IMR-90 (cell line): ENCODE measurements around the gene ENPP6. TPM values are rescaled to one million over a fixed set of nuclear protein-coding genes. Genes with fewer than 3 reads are reported as not detected.

Source experiments
- ATAC-seq: fragments of 200-7000 bp; cut with Tn5 transposase; 2 replicates; pipeline ENCODE4 v1.9.1; 2020; ENCODE audit warnings: low read depth, mild to moderate bottlenecking, moderate library complexity
- BruUV-seq: library from RNA; stranded (reverse); fragments of 400-500 nt; replicated peaks from 2 replicates; lab custom pipeline; 2021; lab: Mats Ljungman, UMichigan
- CTCF ChIA-PET: fragments of 300-600 bp; formaldehyde crosslinking; extraction: SDS; loops from one replicate; lab custom pipeline; 2021; ENCODE audit warnings: antibody characterized with exemption; lab: Yijun Ruan, JAX
- POLR2A ChIA-PET: fragments of 300-600 bp; sonication (Branson Sonifier 250); formaldehyde crosslinking; loops from one replicate; lab custom pipeline; 2022; ENCODE audit warnings: antibody characterized with exemption; ENCODE audit not compliant: unreplicated experiment; lab: Charles Lee
- DNase-seq: peaks from one replicate; pipeline ENCODE4 v3.0.0; 2013
- H2AFZ ChIP-seq: replicated peaks from 2 replicates; pipeline ENCODE3; 2013; ENCODE audit warnings: low read length, mild to moderate bottlenecking; ENCODE audit not compliant: poor library complexity
- H2AK5ac ChIP-seq: 2 replicates; pipeline ENCODE4 v1.6.1; 2013; ENCODE audit warnings: low read depth, low read length, inconsistent platforms
- H2AK9ac ChIP-seq: replicated peaks from 2 replicates; pipeline ENCODE3; 2013; ENCODE audit warnings: mild to moderate bottlenecking, low read depth, low read length, moderate library complexity; ENCODE audit not compliant: poor library complexity
- H2BK120ac ChIP-seq: 2 replicates; pipeline ENCODE4 v1.6.1; 2013; ENCODE audit warnings: low read depth, low read length, inconsistent platforms
- H2BK15ac ChIP-seq: 3 replicates; pipeline ENCODE4 v1.6.1; 2013; ENCODE audit warnings: low read depth, low read length, inconsistent platforms
- H2BK20ac ChIP-seq: 2 replicates; pipeline ENCODE4 v1.6.1; 2013; ENCODE audit warnings: low read depth, mild to moderate bottlenecking, inconsistent platforms, low read length, moderate library complexity
- H2BK5ac ChIP-seq: 2 replicates; pipeline ENCODE4 v1.6.1; 2013; ENCODE audit warnings: mild to moderate bottlenecking, low read depth, low read length, inconsistent platforms; ENCODE audit not compliant: poor library complexity, severe bottlenecking
- H3K14ac ChIP-seq: replicated peaks from 2 replicates; pipeline ENCODE4 v1.6.1; 2013; ENCODE audit warnings: low read depth, low read length, inconsistent platforms
- H3K18ac ChIP-seq: 2 replicates; pipeline ENCODE4 v1.6.1; 2013; ENCODE audit warnings: low read depth, low read length, control low read depth
- H3K23ac ChIP-seq: 2 replicates; pipeline ENCODE4 v1.6.1; 2013; ENCODE audit warnings: low read depth, low read length, inconsistent platforms
- H3K27ac ChIP-seq: 2 replicates; pipeline ENCODE4 v1.5.1; 2013; ENCODE audit warnings: mild to moderate bottlenecking, control low read depth, low read length; ENCODE audit not compliant: insufficient read depth
- H3K27me3 ChIP-seq: 2 replicates; pipeline ENCODE4 v1.6.1; 2013; ENCODE audit warnings: low read length; ENCODE audit not compliant: control insufficient read depth, insufficient read depth
- H3K36me3 ChIP-seq: 2 replicates; pipeline ENCODE4 v1.6.1; 2013; ENCODE audit warnings: low read length, mixed read lengths; ENCODE audit not compliant: control insufficient read depth, insufficient read depth
- H3K4ac ChIP-seq: 2 replicates; pipeline ENCODE4 v1.6.1; 2013; ENCODE audit warnings: low read depth, low read length, inconsistent platforms
- H3K4me1 ChIP-seq: 2 replicates; pipeline ENCODE4 v1.6.1; 2013; ENCODE audit warnings: low read length, mixed read lengths; ENCODE audit not compliant: control insufficient read depth, insufficient read depth
- H3K4me2 ChIP-seq: 2 replicates; pipeline ENCODE4 v1.6.1; 2013; ENCODE audit warnings: low read depth, mild to moderate bottlenecking, control low read depth, low read length, moderate library complexity
- H3K4me3 ChIP-seq: 2 replicates; pipeline ENCODE4 v1.5.1; 2013; ENCODE audit warnings: low read depth, mild to moderate bottlenecking, control low read depth, low read length, moderate library complexity; ENCODE audit not compliant: insufficient read depth
- H3K56ac ChIP-seq: 2 replicates; pipeline ENCODE4 v1.6.1; 2013; ENCODE audit warnings: low read length, inconsistent platforms; ENCODE audit not compliant: insufficient read depth; ENCODE audit errors: extremely low read depth
- H3K79me1 ChIP-seq, 2 experiments: 2 replicates each; pipeline ENCODE4 v1.6.1; 2013; ENCODE audit warnings: low read length in 2 of 2, inconsistent platforms in 1 of 2, low read depth in 1 of 2
- H3K9ac ChIP-seq: 2 replicates; pipeline ENCODE4 v1.6.1; 2013; ENCODE audit warnings: low read depth, low read length, control low read depth
- H3K9me1 ChIP-seq: 2 replicates; pipeline ENCODE4 v1.6.1; 2013; ENCODE audit warnings: low read length, inconsistent platforms; ENCODE audit not compliant: insufficient read depth
- H3K9me3 ChIP-seq: 2 replicates; pipeline ENCODE4 v1.6.1; 2013; ENCODE audit warnings: low read length; ENCODE audit not compliant: control insufficient read depth, insufficient read depth
- H4K20me1 ChIP-seq: 2 replicates; pipeline ENCODE4 v1.6.1; 2013; ENCODE audit warnings: low read length, inconsistent platforms; ENCODE audit not compliant: insufficient read depth
- H4K5ac ChIP-seq: 2 replicates; pipeline ENCODE4 v1.6.1; 2013; ENCODE audit warnings: mild to moderate bottlenecking, low read depth, low read length, control low read depth
- H4K8ac ChIP-seq, 2 experiments: 2 replicates each; pipeline ENCODE4 v1.6.1; 2013; ENCODE audit warnings: low read depth in 2 of 2, low read length in 2 of 2, control low read depth in 1 of 2, inconsistent platforms in 1 of 2
- H4K91ac ChIP-seq: 2 replicates; pipeline ENCODE4 v1.6.1; 2013; ENCODE audit warnings: low read depth, low read length, inconsistent platforms; ENCODE audit not compliant: insufficient read depth
- BHLHE40 ChIP-seq: fragments of 150-350 bp; IDR thresholded peaks from 2 replicates; pipeline ENCODE4 v1.6.1; 2016; ENCODE audit warnings: mild to moderate bottlenecking, low read depth, low read length
- CHD1 ChIP-seq: IDR thresholded peaks from 2 replicates; pipeline ENCODE4 v1.6.1; 2012; ENCODE audit warnings: low read depth, low read length, improper control_type of control experiment
- ELK1 ChIP-seq: fragments of 150-350 bp; IDR thresholded peaks from 2 replicates; pipeline ENCODE4 v1.6.1; 2016; ENCODE audit warnings: low read depth, mild to moderate bottlenecking, low read length, moderate library complexity, borderline replicate concordance
- FOS ChIP-seq: fragments of 150-350 bp; IDR thresholded peaks from 2 replicates; pipeline ENCODE4 v1.6.1; 2016; ENCODE audit warnings: low read depth, low read length
- MAZ ChIP-seq: IDR thresholded peaks from 2 replicates; pipeline ENCODE4 v1.6.1; 2012; ENCODE audit warnings: low read depth, mild to moderate bottlenecking, low read length, improper control_type of control experiment, moderate library complexity, borderline replicate concordance
- RAD21 ChIP-seq: IDR thresholded peaks from 2 replicates; pipeline ENCODE4 v1.6.1; 2012; ENCODE audit warnings: low read length, improper control_type of control experiment
- SMC3 ChIP-seq: fragments of 150-350 bp; IDR thresholded peaks from 2 replicates; pipeline ENCODE4 v1.6.1; 2016; ENCODE audit warnings: low read depth, mild to moderate bottlenecking, antibody characterized with exemption, low read length, moderate library complexity
- USF2 ChIP-seq: fragments of 150-350 bp; IDR thresholded peaks from 2 replicates; pipeline ENCODE4 v1.6.1; 2017; ENCODE audit warnings: mild to moderate bottlenecking, antibody characterized with exemption, low read length, low read depth
- WGBS, 2 experiments: methylation state at CpG; one replicate each; pipeline versions ENCODE4 v1.1.5 to v1.1.7; 2013; ENCODE audit warnings: missing lambda C conversion rate in 2 of 2; ENCODE audit not compliant: insufficient read length in 1 of 2; ENCODE audit errors: extremely low coverage in 2 of 2; 5-methylcytosine and 5-hydroxymethylcytosine counted together
- dilution Hi-C: fragments of 300-500 bp; cut with HindIII; formaldehyde crosslinking; loops from one replicate; pipeline ENCODE4 v1.14.3; 2018; ENCODE audit warnings: low sequenced_read_pairs; ENCODE audit not compliant: unreplicated experiment
- in situ Hi-C: fragments of 300-500 bp; cut with MboI; formaldehyde crosslinking; loops from 3 replicates; pipeline ENCODE4 v1.14.3; 2019; ENCODE audit warnings: low sequenced_read_pairs, inconsistent platforms, mixed read lengths
- intact Hi-C: fragments of 100-400 bp; cut with micrococcal nuclease; formaldehyde crosslinking; loops from 2 replicates; pipeline ENCODE4 v1.10.0; 2022
- polyA plus RNA-seq, 3 experiments: library from polyadenylated mRNA; depleted of rRNA; stranded (reverse); fragments of >200 nt; gene quantifications; 2 replicates each; pipeline ENCODE4 v1.2.3, GENCODE V29; 2012; ENCODE audit warnings: low replicate concordance in 1 of 3
- total RNA-seq: library from RNA; depleted of rRNA; stranded (reverse); fragments of >200 nt; gene quantifications from 2 replicates; pipeline ENCODE4 v1.2.3, GENCODE V29; 2012

ENPP6 gene
- total and polyA plus RNA-seq, 2 of the 4 experiments (the other 2 are of a cell fraction), result not detected

- dilution Hi-C loops, result no loop called here
- ATAC-seq (no peak), DNase-seq (no peak)
- Histone ChIP-seq H2AFZ (no peak overlapping the region), H3K23ac (no peak overlapping the region), H3K4me2 (no peak overlapping the region), H2AK5ac (no peak overlapping the region), H3K4me3 (no peak overlapping the region), H4K5ac (no peak overlapping the region), H4K20me1 (no peaks in the 10 kb centered on the region), H4K91ac (no peak overlapping the region), H2BK15ac (no peak overlapping the region), H3K79me1 (no peaks in the 10 kb centered on the region), H3K27me3 (peaks cover 2% of the 10 kb centered on the region; the same call in 1 of the 2 replicates), H3K27ac (no peak overlapping the region), H2BK120ac (no peak overlapping the region), H2BK20ac (no peak overlapping the region), H3K14ac (no peak overlapping the region), H2AK9ac (no peak overlapping the region), H3K9me3 (no peaks in the 10 kb centered on the region), H3K9me1 (no peaks in the 10 kb centered on the region), H4K8ac (no peak overlapping the region), H3K4me1 (peaks cover 3% of the 10 kb centered on the region; the same call in 1 of the 2 replicates), H3K18ac (no peak overlapping the region), H3K56ac (no peak overlapping the region), H2BK5ac (no peak overlapping the region), H3K9ac (no peak overlapping the region), H3K4ac (no peak overlapping the region), H3K36me3 (no peaks in the 10 kb centered on the region)
- WGBS, 2 experiments, result 69% methylated on average over 3 of the region's 16 CpGs; no CpG with 5 or more reads in 1 of the 2 experiments
- in situ Hi-C loops, result loop anchor here (5.0 kb wide), 1 partner anchor 338 kb away; no protein-coding TSS in a partner anchor
- intact Hi-C loops, result no loop called here
- no TSS peak for BruUV-seq
- ChIA-PET CTCF (no interaction called here), POLR2A (no interaction called here)
- TF ChIP-seq FOS (no peak), USF2 (no peak), ELK1 (no peak), RAD21 (no peak), CHD1 (no peak), MAZ (no peak), BHLHE40 (no peak), SMC3 (no peak)
These were observed 42.8 kb downstream of the ENPP6 start for GRCh38 chr4:184174571-184175488.
